Fibroblast of skin of right quadriceps (primary cell): ENCODE measurements around the gene FLOT1.
A peak's percentile ranks its signal among the peaks of the same experiment; 100 is the strongest.

Experiments
- DNase-seq: peaks from one replicate; pipeline ENCODE4 v3.0.0-alpha.2; 2013

The FLOT1 gene

DNA sequence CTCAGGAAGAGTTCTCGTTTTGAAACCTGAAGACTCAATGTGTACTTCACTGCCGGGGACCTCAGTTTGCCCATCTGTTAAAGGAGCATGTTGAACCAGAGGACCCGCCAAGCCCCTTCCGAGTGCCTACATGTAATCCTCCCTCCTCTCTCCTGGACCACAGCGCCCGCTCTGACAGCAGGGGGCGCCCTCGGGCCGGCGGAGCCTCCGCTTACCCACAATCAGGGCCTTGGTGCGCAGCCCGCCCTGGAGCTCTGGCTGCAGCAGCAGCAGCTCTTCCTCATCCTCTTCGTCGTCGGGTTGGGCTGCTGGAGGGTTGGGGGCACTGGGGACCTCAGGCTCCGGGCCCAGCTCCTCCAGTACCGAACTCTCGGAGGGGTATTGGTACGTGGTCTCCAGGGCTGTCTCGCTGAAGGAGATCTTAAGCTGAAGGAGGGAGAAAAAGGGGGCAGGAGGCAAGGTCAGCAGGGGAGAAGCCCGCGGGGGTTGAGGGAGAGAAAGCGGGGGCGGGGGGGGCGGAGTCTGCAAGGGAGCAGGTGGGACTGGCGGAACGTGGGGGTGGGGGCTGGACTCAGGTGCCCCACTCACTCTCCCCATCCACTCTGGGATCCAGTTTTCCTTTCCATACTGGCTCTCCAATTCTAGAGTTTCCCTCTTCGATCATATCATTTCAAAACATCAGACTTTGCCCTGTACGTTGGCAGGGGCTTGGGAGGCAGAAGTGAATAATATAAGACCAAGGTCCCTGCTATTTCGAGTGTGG is 63.3 kb downstream of the FLOT1 start:
- peak; percentile 75 for DNase-seq
